ENCODE measurements around the gene PNMA8C.
"Not testable (repeated sequence)": the region's sequence is repeated elsewhere in the genome, so short reads cannot be mapped to it uniquely, and the experiment has no call there.

The PNMA8C gene

DNA sequence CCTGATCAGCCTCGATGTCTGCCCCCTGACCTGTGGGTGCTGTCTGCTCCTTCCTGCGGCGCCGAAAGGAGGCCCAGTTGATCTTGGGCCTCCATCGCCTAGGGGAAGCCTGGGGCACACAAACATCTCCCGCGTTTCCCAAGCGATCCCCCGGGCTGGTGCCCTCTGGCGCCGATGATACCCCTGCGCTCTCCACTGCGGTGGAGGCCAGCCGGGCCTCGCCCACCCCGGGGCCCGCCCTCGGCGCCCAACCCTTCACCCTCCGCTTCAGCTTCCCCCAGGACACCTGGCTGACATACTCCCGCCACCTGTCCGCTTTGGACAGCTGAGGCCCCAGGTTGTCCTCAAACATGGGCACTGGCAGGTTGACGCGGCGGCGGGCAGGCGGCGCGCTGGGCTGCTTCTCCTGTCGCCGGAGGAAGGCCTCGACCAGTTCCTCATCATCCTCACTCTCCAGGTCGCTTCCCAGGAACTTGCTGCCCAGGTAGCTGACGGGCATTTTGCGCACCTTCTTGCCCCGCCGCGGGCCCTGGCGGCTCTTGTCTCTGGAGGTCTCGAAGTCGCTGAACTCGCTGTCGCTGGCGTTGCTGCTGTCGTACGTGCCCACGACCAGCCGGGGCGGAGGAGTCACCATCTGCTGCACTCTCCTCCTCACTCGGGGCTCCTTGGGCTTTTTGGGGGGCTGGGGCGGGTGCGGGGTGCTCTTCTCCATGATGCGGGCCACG lies 16.6 kb downstream of the PNMA8C start:
- no peak for DNase-seq (ENCODE audit: low read depth in 2 of 2)

DNA sequence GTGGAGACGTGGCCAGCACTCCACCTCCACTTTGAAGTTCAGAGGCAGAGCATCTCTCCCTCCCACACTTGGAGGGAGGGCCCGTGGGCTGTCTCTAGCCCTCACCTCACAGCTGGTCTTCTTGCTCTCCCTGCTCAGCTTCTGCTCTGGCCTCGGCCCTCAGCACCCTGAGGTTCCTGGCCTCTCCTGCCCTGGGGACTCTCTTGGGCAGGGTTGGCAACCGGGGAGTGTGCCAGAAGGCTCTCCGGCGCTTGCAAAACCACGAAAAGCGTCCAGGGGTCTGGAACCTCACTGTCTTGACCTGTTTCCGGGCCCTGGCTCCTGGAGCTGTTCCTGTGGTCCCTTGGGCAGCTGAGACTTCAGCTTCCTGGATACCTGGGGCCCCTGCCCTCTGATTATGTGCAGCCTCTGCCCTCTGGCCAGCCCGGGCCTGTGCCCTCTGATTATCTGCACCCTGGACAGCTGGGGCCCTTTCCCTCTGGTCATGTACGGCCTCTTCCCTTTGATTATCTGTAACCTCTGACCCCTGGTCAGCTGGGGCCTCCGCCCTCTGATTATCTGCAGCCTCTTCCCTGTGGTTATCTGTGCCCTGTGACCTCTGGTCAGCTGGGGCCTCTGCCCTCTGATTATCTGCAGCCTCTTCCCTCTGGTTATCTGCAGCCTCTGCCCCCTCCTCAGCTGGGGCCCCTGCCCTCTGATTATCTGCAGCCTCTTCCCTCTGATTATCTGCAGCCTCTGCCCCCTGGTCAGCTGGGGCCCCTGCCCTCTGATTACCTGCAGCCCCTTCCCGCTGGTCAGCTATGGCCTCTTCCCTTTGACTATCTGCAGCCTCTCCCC lies 17.4 kb downstream of the PNMA8C start:
- DNase-seq (ENCODE audit: low read depth in 2 of 2) = no peak

DNA sequence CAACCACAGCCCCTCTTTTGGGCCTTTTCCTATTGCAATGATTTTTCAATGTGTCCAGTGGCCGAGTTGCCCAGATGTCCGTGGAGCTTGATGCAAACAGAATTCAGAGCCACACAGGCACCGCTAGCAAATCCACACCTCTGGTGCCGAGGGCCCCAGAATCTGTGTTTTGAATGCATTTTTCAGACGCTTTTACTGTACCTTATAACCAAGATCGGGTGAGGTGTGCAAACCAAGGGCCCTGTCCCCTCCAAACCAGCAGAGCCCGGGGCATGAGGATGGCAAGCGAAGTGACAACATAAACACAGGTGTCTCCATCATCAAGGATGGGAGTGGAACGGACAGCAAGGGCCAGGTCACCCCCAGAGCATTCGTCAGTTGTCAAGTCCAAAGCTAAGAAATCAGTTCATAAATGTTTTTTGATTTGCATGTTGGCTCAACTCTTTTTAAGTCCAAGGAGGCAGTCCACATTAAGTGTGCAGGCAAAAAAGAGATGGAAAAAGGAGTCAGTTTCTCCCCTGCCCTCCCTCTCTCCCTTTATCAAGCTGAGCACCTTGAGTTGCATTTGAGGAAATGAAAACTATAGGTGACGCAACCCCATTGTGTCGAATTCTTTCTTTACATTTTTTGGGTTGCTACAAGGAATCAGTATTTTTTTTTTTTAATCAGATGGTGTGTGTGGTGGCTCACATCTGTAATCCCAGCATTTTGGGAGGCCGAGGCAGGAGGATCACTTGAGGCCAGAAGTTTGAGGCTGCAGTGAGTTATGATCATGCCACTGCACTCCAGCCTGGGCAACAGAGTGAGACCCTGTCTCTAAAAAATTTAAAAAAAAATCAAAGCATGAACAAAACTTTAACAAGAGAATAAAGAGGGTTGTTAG lies 18.3 kb downstream of the PNMA8C start:
- no peak for DNase-seq (ENCODE audit: low read depth in 2 of 2)

DNA sequence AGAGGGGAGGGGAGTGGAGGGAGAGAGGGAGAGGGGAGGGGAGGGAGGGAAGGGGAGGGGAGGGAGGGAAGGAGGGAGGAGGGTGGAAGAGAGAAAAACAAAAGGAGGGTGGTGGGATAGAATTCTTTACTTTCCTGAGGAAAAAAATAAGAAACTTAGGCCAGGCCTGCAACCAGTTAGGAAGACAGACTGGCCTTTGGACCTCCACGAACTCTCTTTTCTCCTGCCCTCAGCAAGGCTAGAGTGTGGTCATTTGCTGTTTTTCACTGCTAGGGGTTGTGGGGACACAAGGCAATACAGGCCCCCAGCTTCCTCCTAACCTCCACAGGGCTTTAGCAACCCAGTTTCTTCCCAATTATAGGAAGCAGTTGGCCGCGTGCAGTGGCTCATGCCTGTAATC lies 19.5 kb downstream of the PNMA8C start:
- DNase-seq (ENCODE audit: low read depth in 2 of 2) = no peak

DNA sequence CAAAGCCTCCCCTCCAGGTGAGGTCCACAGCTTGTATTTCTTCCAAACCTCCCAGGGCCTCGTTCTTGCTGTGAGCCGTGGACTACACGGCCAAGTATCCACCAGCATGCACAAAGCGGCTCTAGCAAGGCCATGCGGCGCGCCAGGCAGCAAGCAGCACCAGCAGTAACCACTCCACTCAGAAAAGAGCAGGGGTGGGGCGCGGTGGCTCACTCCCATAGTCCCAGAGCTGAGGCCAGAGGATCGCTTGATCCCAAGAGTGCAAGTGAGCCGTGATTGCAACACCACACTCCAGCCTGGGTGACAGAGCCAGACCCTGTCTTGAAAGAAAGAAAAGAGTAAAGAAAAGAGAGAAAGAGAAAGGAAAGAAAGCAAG lies 20.1 kb downstream of the PNMA8C start:
- no peak for DNase-seq (ENCODE audit: low read depth in 2 of 2)

GRCh38 chr19:46407856-46408663 lies 20.7 kb downstream of the PNMA8C start:
- no peak for DNase-seq (ENCODE audit: low read depth in 2 of 2)

GRCh38 chr19:46406976-46407375 lies 21.8 kb downstream of the PNMA8C start:
- DNase-seq (ENCODE audit: low read depth in 2 of 2) = no peak

- DNase-seq (ENCODE audit: low read depth in 2 of 2) = no peak
Observed at GRCh38 chr19:46404753-46405468, 23.8 kb downstream of the PNMA8C start.

GRCh38 chr19:46404055-46404752 lies 24.5 kb downstream of the PNMA8C start:
- DNase-seq (ENCODE audit: low read depth in 2 of 2) = no peak

- DNase-seq (ENCODE audit: low read depth in 2 of 2) = no peak
Observed at GRCh38 chr19:46402725-46403124, 26.0 kb downstream of the PNMA8C start.

DNA sequence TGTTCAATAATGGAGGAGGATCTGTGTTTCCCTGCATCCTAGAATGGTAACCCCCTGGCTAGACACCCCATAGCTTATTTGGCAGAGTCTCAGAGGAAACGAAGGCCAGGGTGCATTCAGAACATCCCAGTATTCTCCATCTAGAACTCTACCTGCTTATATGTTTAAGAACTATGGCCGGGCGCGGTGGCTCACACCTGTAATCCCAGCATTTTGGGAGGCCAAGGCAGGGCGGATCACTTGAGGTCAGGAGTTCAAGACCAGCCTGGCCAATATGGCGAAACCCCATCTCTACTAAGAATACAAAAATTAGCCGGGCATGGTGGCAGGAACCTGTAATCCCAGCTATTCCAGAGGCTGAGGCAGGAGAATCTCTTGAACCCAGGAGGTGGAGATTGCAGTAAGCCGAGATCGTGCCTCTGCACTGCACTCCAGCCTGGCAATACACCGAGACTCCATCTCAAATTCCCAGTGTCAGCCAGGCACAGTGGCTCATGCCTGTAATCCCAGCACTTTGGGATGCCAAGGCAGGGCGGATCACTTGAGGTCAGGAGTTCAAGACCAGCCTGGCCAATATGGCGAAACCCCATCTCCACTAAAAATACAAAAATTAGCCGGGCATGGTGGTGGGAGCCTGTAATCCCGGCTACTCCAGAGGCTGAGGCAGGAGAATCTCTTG lies 30.8 kb downstream of the PNMA8C start:
- not testable (repeated sequence) for DNase-seq (ENCODE audit: low read depth in 2 of 2)

GRCh38 chr19:46394402-46394797 lies 34.3 kb downstream of the PNMA8C start:
- no peak for DNase-seq (ENCODE audit: low read depth in 2 of 2)

DNA sequence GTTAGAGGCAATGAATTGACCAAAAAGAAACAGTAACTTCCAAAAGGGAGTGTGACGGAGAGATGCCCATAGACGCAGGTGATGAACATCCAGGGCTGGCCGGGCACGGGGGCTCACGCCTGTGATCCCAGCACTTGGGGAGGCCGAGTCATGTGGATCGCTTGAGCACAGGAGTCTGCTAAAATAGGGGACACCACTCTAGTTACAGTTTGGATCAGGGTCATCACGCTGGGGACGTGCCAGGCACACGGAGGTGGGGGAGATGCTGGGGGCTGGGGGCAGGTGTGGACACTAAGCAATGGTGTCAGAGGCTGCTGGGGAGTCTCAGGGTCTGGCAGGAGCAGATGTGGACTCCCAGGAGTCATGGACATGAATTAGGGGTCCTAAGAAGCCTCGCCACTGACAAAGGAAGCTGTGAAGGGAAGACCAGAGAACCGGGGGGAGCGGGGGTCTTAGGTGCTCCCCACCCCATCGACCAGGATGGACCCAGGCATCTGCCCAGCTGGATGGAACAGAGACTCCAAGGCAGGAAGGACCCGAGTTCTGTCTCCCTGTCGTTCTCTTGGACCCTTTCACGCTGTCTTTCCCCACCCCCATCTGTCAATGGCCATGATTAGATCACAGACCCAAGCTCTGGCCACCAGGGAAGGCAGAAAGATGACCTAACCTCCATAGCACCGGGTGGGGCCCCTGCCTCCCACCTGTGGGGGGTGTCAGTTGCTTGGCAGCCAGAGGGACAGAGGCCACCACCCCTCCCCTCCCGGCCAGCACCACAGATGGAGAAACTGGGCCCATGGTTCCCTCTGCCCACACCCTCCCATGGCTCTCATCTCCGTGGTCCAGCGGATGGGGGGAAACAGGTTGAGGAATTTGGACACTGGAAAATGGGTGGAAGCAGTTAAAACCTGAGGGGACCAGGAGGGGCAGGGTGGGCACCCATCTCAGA lies 35.0 kb downstream of the PNMA8C start:
- DNase-seq (ENCODE audit: low read depth in 2 of 2) = no peak

DNA sequence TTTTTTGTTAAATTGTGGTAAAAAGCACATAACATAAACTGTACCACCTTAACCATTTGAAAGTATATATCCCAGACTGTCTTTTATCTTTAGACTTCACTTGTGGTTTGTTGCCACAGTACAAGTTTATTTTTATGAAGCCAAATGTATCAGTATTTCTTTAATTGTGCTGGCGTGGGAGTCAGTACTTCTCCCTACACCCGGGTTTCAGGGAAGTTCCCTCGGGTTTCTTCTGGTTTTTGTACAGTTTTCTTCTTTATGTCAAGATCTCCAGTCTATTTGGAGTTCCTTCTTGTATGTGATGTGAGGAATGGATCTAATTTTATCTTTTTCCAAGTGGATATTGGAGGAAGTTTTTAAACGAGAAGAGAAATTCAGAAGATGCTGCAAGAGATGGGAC lies 35.9 kb downstream of the PNMA8C start:
- DNase-seq (ENCODE audit: low read depth in 2 of 2) = no peak

GRCh38 chr19:46392252-46392801 lies 36.4 kb downstream of the PNMA8C start:
- DNase-seq (ENCODE audit: low read depth in 2 of 2) = peak; percentile 50 to 55

DNA sequence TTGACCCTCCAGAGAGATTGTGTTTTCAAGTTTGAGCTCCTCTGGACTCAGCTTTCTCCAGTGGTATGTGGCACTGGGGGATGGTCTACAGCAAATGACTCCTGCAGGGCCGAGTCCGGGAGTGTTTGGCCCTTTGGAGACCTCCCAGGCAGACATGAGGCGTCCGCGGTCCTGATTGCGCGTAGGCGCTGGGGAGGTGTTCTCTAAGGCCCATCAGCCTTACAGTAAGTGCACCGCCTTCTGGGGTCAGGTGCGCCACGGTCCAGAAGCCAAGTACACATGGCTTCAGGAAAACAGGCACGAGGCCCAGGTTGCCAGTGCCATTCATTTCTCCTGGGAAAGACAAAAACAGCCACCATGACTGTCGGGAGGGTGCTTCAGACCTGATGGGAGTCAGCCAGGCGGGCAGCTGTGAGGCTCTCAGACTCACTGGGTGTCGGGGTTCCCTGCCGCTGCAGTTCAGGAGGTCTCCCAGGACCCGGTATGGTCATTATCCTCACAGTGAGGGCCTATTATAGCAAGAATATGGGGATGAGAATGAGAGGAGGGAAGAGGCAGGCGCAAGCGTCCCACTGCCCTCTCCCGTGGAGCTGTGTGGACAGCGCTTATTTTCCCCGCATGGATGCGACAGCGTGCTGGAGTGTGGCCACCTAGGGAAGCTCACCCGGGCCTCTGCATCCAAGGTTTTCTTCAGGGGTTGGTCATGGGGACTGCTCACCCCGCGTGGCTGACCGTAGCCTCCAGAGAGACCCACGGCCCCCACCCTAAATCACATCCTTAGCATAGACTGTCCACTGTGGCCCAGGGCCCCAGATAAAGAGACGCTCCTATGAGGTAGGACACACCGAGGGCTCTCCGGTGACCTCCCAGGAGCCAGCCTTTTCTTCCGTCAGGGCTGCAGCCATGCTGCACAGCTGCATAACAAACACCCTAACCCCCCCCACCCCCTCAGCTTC lies 37.2 kb downstream of the PNMA8C start:
- DNase-seq (ENCODE audit: low read depth in 2 of 2) = no peak

- no peak for DNase-seq (ENCODE audit: low read depth in 2 of 2)
Observed at GRCh38 chr19:46390866-46391265, 37.9 kb downstream of the PNMA8C start.

Measured in fibroblast of skin of left biceps (primary cell).